IPS DF 4.7 (cell line): Measurements from ENCODE around the gene SPCS1.
"Not testable (repeated sequence)": the region's sequence is repeated elsewhere in the genome, so short reads cannot be mapped to it uniquely, and the experiment has no call there.

ENCODE experiments used
- DNase-seq: peaks from one replicate; pipeline ENCODE4 v3.0.0-alpha.2; 2013; ENCODE audit warnings: low spot score; ENCODE audit errors: extremely low read depth

Gene SPCS1

GRCh38 chr3:52705688-52706686, at the start of gene SPCS1, which contains the start of gene GLT8D1:
Gene SPCS1 (plus strand): TSS chr3:52706106. CDS start chr3:52706247, 141 bp downstream.
Gene GLT8D1 (minus strand): TSS chr3:52705791. CDS start chr3:52700460, 5,331 bp downstream.
- DNase-seq = no peak

- DNase-seq = no peak
Measured at GRCh38 chr3:52660046-52660445, 45.9 kb upstream of the SPCS1 start.

DNA sequence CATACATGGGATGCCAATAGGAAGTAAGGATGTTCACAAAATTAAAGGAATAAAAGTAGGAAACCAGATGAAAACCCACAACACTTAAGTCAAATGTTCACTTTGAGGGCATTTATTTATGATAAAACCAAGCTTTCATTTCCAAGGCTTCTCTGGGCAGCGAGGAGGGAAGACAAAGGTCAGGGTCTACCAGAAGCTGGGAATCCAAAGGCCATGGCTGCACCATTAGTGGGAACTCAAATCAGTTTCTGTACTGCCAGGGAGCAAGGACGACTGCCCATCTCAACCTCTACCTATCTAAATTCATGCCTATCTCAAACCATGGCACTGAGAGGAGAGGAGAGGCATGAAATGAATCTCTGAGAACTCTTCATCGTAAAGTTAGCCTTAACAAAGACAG, 42.8 kb upstream of the SPCS1 start:
- no peak for DNase-seq

GRCh38 chr3:52670621-52671521, 35.0 kb upstream of the SPCS1 start:
- DNase-seq = no peak

DNA sequence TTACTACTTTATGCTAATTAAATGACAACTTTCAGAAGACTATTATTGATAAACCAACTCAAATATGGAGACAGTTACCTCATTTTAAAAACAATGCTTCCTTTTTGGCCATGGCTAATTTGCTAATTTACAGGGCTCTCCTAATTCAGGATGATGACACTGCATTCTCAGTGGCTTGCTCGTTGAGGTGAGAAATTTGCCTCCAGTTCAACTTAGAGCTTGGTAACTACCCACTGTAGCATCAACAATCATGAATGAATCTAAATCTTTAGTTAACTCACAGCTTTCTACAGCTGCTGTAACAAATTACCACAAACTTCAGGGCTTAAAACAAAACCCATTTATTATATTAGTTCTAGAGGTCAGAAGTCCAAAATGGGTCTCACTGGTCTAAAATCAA, 34.2 kb upstream of the SPCS1 start:
- DNase-seq = no peak

- not testable (repeated sequence) for DNase-seq
Measured at GRCh38 chr3:52676201-52676600, 29.7 kb upstream of the SPCS1 start.

GRCh38 chr3:52678265-52679198, 27.4 kb upstream of the SPCS1 start:
- DNase-seq = no peak

DNA sequence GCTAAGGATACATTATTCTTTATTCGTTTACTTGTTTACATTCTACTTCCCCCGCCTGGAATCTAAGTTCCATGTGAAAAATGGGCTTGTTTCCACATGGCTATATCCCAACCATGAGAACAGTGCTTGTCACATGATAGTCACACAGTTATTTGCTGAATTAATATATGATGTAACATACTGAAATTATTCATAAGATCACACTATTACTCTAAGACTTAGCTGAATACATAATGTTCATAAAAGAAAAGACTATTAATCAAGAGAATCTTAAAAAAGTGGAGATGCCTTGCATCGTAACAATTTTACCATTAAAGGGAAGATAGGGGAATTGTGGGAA, 26.7 kb upstream of the SPCS1 start:
- DNase-seq = no peak

DNA sequence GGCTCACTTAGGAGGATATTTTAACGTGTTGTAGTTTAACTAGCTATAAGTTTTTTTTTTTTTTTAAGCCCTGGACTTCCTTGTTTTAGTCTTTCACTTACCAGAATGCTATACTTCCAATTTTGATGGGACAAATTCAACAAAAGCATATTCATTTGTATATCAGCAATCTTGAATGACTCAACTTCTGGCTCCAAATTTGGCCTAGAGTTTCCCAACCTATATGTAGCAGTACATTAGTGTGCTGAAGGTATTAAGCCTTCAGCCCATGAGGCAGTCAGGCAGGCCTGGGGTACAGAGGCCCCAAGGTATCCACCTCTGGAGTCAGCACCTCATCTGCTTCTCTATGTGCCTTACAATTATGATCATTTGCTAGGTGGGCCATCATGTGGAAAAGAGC, 26.1 kb upstream of the SPCS1 start:
- no peak for DNase-seq

DNA sequence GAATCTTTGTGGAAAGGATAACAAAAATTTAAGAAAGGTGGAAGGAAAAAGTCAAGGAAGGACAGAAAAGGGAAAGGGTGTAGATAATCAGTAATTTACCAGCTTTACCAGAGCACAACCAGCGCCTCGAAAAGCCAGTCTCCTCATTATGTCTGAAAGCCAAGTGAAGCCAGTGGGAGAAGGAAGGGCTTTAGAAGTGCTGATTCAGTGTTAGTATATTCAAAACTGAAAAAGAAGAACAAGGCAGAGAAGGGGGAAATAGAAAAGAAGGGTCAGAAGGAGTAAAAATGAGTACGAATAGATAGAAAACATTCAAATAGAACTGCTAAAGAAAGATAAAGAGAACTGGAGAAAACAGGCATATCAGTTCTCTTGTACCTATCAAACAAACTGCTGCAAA, 24.3 kb upstream of the SPCS1 start:
- DNase-seq = no peak

DNA sequence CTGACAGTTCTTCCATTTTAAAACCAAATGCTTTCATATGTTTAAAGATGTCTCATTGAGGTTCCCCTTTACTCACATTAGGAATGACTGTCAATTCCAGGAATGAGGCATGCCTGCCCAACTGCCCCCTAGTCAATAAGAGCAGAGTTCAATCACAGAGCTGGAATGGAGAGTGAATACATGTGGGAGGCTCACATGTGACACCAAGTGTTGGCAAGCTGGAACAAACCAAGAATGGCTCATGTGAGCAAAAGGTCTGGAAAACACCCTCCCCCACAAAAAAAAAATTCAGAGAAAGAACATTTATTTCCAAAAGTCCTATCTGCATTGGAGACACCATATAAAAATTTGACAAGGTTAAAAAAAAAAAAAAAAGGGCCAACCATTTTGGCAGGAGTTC, 23.9 kb upstream of the SPCS1 start:
- DNase-seq = no peak

DNA sequence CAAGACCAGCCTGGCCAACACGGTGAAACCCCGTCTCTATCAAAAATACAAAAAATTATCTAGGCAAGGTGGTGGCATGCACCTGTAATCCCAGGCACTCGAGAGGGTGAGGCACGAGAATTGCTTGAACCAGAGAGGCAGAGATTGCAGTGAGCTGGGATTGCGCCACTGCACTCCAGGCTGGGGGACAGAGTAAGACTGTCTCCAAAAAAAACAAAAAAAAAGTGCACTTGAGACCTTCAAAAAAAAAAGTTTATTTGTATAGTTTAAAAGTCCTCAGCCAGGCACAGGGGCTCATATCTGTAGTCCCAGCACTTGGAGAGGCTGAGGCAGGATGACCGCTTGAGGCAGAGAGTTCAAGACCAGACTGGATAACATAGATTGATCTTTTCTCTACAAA, 22.3 kb upstream of the SPCS1 start:
- no peak for DNase-seq

DNA sequence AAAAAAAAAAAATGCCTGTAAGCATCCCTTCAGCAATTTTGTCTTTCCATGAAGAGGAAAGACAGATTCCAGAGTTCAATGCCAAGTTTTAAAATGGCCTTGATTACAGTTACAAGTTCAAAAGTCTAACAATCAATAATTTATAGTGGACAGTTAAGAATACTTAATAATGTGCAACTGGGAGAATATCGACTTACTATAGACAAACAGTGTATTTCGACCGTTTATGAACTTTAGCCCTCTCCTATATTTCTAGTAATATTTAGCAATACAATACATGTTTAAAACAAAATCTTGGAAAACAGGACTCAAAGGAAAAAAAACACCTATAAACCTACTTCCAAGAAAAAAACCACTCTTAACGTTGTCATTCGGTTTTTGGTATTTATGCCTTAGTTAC, 21.7 kb upstream of the SPCS1 start:
- DNase-seq = no peak

DNA sequence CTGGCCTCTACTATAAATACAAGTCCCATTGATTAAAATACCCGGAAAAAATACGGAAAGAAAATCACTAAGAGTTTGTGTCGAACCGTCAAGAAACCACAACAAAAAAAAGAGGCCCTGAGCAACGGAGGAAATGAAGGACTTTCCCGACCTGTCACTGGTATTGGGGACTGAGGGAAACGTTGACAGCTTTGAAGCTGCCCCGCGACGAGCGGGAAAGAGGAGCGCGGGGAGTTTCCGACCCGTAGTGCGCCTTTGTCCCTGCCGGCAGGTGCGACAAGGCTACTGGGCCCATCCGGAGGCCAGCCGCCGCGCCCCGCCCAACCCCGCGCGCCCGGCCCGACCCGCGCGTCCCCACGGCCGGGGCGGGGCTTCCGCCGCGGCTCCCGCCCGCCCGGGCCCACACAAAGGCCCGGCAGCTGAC, 20.6 kb upstream of the SPCS1 start:
- DNase-seq = no peak

- DNase-seq = peak; percentile 72
Measured at GRCh38 chr3:52685709-52686691, 19.9 kb upstream of the SPCS1 start, which contains the start of the genes GNL3 and PBRM1. Gene GNL3 (plus strand): TSS chr3:52686032. CDS start chr3:52686093, 61 bp downstream. Gene PBRM1 (minus strand): TSS chr3:52685913.

DNA sequence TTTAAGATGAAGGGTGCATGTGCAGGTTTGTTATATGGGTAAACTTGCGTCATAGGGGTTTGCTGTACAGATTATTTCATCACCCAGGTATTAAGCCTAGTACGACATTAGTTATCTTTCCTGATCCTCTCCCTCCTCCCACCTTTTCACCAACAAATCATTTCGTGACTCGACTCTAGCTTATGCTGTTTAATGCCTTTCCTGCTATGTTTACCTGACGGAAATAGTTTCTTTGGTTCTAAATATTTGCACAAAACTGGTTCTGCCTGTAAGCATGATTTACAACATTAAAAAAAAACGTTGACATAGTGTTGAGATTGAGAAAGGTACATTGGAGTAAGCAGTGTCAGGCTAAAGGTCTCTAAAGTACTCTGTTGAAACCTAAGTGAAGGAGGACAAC, 17.6 kb upstream of the SPCS1 start:
- no peak for DNase-seq

DNA sequence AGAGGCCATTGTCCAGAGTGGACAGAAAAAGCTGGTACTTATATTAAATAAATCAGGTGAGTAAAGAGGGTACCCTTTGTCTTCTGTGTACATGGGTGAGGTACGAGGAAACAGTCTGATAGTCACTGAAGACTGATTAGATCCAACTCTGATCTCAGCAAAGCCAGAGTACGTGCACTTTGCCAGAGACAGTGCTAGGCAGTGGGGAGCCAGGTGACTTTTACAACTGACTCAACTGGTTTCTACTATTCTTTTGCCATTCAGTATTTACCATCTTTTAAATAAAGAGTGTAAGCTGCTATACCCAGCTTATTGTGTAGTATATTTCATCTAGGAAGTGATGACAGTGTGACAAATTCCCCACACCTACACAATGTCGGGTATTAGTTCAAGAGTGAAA, 16.8 kb upstream of the SPCS1 start:
- no peak for DNase-seq

- no peak for DNase-seq
Measured at GRCh38 chr3:52690560-52690959, 15.3 kb upstream of the SPCS1 start.

DNA sequence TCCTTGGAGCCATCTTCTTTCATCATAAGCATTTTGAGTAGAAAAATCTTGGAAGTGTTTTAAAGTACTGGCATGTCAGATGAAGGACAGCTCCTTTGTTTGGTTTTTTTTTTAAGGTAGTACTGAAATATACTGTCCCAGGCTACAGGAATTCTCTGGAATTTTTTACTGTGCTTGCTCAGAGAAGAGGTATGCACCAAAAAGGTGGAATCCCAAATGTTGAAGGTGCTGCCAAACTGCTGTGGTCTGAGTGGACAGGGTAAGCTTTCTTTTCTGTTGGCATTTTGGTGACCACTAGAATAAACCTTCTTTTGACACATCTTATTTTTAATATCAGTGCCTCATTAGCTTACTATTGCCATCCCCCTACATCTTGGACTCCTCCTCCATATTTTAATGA, 12.8 kb upstream of the SPCS1 start:
- DNase-seq = no peak
